ENCODE data around the gene CYB5RL. TPM values are rescaled to one million over a fixed set of nuclear protein-coding genes. Genes with fewer than 3 reads are reported as not detected.
A peak's percentile ranks its signal among the peaks of the same experiment; 100 is the strongest.
"Not testable (repeated sequence)": the region's sequence is repeated elsewhere in the genome, so short reads cannot be mapped to it uniquely, and the experiment has no call there.

The CYB5RL gene, protein sequence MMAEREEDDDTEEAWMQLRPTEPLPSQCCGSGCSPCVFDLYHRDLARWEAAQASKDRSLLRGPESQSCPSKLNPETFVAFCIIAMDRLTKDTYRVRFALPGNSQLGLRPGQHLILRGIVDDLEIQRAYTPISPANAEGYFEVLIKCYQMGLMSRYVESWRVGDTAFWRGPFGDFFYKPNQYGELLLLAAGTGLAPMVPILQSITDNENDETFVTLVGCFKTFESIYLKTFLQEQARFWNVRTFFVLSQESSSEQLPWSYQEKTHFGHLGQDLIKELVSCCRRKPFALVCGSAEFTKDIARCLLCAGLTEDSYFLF
- 10.4 TPM for polyA plus RNA-seq (2012; ENCODE audit: insufficient read depth, insufficient read length)

GRCh38 chr1:54199765-54200518, at the start of gene CYB5RL, which contains the start of gene MRPL37:
Gene CYB5RL (minus strand): TSS chr1:54200030. CDS start chr1:54195616, 4,414 bp downstream.
Gene MRPL37 (plus strand): TSS chr1:54200167. CDS start chr1:54200244, 77 bp downstream.
- peak within 1 kb of the TSS; percentile 74 for H3K4me3 ChIP-seq (ENCODE audit: low read length)
- DNase-seq (ENCODE audit: low read depth, low spot score) = peak; percentile 97

GRCh38 chr1:54248966-54249365, 49.1 kb upstream of the CYB5RL start:
- no peak overlapping the region for H3K4me3 ChIP-seq (ENCODE audit: low read length)
- DNase-seq (ENCODE audit: low read depth, low spot score) = no peak

GRCh38 chr1:54247863-54248515, 48.2 kb upstream of the CYB5RL start:
- H3K4me3 ChIP-seq (ENCODE audit: low read length) = no peak overlapping the region
- no peak for DNase-seq (ENCODE audit: low read depth, low spot score)

GRCh38 chr1:54246116-54246721, 46.4 kb upstream of the CYB5RL start:
- no peak overlapping the region for H3K4me3 ChIP-seq (ENCODE audit: low read length)
- no peak for DNase-seq (ENCODE audit: low read depth, low spot score)

DNA sequence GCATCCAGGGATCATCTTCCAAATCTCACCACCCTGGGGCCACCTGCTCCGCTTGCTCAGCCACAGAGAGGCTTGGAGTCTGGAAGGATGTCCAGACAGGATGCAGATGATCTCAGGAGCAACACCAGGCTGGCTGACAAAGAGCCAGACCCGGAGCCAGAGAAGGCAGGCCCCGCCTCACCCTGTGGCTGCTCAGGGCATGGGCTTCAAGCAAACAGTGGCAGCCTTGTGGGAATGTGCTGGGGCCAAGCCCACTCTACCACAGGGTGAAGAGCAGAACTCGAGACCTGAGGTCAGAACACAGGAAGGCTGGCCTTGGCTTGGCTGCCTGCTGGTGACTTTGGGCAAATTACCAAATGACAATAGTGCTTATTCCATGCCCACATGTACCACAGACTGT, 45.7 kb upstream of the CYB5RL start:
- DNase-seq (ENCODE audit: low read depth, low spot score) = no peak
- no peak overlapping the region for H3K4me3 ChIP-seq (ENCODE audit: low read length)

DNA sequence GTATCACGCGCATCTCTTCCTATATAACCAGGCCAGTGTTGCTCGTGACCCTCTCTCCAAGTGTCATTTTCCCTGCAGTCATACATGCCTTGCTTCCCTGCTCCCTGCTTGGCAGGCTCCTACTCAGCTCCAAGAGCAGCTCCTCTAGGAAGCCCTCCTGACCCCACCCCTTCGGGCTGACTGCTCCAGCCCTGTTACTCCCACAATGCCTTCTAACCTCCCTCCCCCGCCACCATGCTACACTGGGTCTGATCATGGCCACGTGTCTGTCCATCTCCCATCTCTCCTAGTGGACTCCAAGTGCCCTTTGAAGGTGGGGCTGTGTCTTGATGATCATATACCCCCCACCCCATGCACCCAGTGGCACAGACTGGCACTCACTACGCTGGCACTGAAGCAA, 44.8 kb upstream of the CYB5RL start:
- H3K4me3 ChIP-seq (ENCODE audit: low read length) = no peak overlapping the region
- DNase-seq (ENCODE audit: low read depth, low spot score) = no peak

- H3K4me3 ChIP-seq (ENCODE audit: low read length) = no peak overlapping the region
- no peak for DNase-seq (ENCODE audit: low read depth, low spot score)
Measured at GRCh38 chr1:54243022-54243421, 43.2 kb upstream of the CYB5RL start.

DNA sequence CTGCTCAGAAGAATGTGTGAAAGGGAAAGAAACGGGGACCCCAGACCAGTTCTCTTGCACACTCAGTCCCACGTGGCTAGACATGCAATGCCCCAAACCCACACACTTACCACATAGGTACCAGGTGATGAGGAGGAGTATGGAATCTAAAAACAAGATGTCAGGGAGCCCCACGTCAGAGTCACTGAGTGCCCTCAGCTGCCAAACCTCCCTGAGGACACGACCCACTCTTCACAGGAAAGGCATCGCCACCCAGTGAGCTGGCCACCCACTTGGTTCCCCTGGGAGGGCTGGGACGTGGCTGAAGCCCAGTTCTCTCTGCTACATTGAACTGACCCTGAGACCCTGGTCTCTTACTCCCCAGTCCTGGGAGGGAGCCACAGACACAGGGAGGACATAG, 41.5 kb upstream of the CYB5RL start:
- no peak overlapping the region for H3K4me3 ChIP-seq (ENCODE audit: low read length)
- no peak for DNase-seq (ENCODE audit: low read depth, low spot score)

- DNase-seq (ENCODE audit: low read depth, low spot score) = no peak
- H3K4me3 ChIP-seq (ENCODE audit: low read length) = no peak overlapping the region
Measured at GRCh38 chr1:54240741-54241335, 41.0 kb upstream of the CYB5RL start.

DNA sequence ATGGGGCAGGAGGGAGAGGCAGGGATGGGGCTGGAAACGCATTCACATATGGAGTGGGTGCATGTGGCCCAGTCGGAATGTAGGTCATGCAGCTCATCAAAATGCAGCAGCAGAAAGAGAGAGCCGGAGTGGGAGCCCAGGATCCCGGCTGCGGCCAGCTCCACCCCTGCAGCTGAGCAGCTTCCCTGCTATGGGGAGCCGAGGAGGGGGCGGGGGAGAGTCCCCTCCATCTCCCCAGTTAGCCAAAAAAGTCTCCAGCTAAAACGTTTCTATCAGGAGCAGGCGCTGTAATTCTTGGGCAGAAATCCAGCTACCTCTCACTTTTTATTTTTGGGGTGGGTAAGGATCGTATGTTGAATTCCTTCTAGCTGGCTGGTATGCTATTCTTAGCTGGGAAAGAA, 39.8 kb upstream of the CYB5RL start:
- H3K4me3 ChIP-seq (ENCODE audit: low read length) = no peak overlapping the region
- DNase-seq (ENCODE audit: low read depth, low spot score) = no peak

GRCh38 chr1:54239035-54239383, 39.2 kb upstream of the CYB5RL start:
- DNase-seq (ENCODE audit: low read depth, low spot score) = no peak
- no peak overlapping the region for H3K4me3 ChIP-seq (ENCODE audit: low read length)

- DNase-seq (ENCODE audit: low read depth, low spot score) = no peak
- no peak overlapping the region for H3K4me3 ChIP-seq (ENCODE audit: low read length)
Measured at GRCh38 chr1:54238353-54239034, 38.7 kb upstream of the CYB5RL start.

- no peak for DNase-seq (ENCODE audit: low read depth, low spot score)
- H3K4me3 ChIP-seq (ENCODE audit: low read length) = no peak overlapping the region
Measured at GRCh38 chr1:54237586-54237985, 37.8 kb upstream of the CYB5RL start.

DNA sequence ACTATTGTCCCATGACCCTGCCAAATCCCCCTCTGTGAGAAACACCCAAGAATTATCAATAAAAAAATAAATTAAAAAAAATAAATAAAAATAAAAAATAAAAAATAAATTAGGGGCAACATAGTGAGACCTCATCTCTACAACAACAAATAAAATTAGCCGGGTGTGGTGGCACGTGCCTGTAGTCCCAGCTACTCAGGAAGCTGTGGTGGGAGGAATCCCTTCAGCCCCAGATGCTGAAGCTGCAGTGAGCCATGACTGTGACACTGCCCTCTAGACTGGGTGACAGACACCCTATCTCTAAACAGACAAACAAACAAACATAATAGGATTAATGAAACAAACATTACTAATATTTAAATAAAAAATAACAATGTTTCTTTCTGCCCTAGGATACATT, 34.5 kb upstream of the CYB5RL start:
- DNase-seq (ENCODE audit: low read depth, low spot score) = no peak
- no peak overlapping the region for H3K4me3 ChIP-seq (ENCODE audit: low read length)

DNA sequence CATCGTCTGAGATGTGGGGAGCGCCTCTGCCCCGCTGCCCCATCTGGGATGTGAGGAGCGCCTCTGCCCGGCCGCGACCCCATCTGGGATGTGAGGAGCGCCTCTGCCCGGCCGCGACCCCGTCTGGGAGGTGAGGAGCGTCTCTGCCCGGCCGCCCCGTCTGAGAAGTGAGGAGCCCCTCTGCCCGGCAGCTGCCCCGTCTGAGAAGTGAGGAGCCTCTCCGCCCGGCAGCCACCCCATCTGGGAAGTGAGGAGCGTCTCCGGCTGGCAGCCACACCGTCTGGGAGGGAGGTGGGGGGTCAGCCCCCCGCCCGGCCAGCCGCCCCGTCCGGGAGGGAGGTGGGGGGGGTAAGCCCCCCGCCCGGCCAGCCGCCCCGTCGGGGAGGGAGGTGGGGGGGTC, 33.4 kb upstream of the CYB5RL start:
- DNase-seq (ENCODE audit: low read depth, low spot score); H3K4me3 ChIP-seq (ENCODE audit: low read length): not testable (repeated sequence)

- no peak for DNase-seq (ENCODE audit: low read depth, low spot score)
- no peak overlapping the region for H3K4me3 ChIP-seq (ENCODE audit: low read length)
Measured at GRCh38 chr1:54230507-54231339, 30.9 kb upstream of the CYB5RL start.

DNA sequence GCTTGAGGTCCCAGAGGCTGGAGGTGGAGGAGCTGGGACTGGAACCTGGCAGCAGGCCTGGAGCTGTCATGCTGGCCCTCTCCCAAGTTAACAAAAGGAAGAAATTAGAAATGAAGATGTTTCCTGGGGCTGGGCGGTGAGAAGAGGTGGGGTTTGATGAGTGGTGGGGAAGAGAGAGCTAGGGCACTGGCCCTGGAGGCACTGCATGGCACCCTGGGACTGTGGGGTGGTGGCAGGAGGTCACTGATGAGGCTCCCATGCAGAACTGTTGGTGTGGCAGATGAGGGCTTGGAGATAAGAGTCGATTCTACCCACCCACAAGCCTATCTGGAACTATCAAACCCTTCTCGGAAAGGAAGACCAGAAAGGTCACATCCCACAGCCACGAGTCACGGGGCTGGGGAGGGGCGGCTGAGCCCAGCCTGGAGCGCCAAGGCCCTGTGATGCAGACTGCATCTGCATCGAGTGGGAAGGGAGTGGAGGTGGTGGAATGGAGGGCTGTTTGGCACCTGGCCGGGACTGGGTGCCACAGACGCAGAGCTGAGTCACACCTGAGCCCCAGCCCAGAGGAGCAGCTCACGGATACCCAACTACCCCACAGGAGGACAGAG, 29.6 kb upstream of the CYB5RL start:
- H3K4me3 ChIP-seq (ENCODE audit: low read length) = no peak overlapping the region
- no peak for DNase-seq (ENCODE audit: low read depth, low spot score)

Data from Jurkat, Clone E6-1 (cell line).